ENCODE results near the gene HNRNPK. TPM values are rescaled to one million over a fixed set of nuclear protein-coding genes. Genes with fewer than 3 reads are reported as not detected.

Gene HNRNPK
- total RNA-seq, result 691 and 752 TPM in 2 replicates

- peak; percentile 83 for DNase-seq (ENCODE audit: low read depth)
Measured at GRCh38 chr9:83979812-83980394, at the start of gene HNRNPK. Gene HNRNPK (minus strand): TSS chr9:83980215. CDS start chr9:83978252, 1,963 bp downstream.

DNA sequence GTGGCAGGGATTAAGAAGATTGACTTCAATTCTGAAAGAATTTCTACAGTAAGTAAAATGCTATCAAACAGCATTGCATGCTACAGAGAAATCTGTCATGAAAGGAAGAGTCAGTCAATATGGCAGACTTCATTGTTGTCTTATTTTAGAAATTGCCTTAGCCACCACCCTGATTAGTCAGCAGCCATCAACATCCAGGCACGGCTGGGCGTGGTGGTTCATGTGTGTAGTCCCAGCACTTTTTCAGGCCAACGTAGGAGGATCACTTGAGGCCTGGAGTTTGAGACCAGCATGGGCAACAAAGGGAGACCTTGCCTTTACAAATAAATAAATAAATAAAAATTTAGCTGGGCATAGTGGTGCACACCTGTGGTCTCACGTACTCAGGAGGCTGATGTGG, 47.2 kb upstream of the HNRNPK start:
- DNase-seq (ENCODE audit: low read depth), result no peak

DNA sequence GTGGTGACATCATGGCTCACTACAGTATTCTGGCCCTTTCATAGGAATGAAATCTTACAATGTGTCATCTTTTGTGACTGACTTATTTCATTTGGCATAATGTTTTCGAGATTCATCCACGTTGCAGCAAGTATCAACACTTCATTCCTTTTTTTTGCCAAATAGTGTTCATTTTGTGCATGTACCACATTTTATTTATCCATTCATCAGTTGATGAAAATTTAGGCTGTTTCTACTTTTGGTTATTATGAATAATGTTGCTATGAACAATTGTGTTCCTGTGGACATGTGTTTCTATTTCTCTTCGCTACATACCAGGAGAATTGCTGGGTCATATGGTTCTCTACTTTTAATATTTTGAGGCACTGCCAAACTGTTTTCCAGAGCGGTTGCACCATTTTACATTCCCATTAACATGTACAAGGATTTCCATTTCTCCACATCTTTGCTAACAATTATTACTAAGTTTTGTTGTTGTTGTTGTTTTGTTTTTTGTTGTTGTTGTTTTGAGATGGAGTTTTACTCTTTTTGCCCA, 44.1 kb upstream of the HNRNPK start:
- DNase-seq (ENCODE audit: low read depth), result no peak

DNA sequence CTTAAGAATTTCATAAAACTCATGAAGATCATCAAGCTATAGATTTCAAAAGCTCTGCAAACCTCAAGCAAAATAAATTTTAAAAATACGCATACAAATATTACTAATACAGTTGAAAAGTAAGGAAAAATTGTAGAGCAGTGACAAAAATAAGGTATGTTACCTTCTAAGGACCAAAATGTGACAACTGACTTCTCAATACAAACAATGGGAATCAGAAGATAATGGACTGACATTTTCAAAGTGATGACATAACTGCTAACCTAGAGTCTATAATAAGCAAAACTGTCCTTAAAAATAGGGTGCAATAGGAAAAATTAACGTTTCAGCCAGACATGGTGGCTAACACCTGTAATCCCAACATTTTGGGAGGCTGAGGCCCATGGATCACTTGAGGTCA, 27.6 kb upstream of the HNRNPK start:
- no peak for DNase-seq (ENCODE audit: low read depth)

DNA sequence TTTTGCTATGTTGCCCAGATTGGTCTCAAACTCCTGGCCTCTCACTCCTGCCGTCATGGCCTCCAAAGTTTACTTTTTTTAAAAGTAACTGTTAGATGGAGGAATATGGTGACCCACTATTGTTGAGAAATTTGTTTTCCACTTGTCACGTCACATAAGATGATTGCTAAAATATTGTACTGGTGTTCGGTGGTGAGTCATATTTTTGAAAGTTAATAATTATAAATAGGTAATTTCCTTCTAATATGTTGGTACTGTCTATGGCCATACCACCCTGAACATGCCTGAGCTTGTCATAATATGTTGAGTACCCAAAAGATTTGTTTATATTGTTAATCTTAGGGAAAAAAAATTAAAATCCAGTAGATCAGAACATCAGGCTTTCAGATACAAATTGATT, 23.2 kb upstream of the HNRNPK start:
- no peak for DNase-seq (ENCODE audit: low read depth)

DNA sequence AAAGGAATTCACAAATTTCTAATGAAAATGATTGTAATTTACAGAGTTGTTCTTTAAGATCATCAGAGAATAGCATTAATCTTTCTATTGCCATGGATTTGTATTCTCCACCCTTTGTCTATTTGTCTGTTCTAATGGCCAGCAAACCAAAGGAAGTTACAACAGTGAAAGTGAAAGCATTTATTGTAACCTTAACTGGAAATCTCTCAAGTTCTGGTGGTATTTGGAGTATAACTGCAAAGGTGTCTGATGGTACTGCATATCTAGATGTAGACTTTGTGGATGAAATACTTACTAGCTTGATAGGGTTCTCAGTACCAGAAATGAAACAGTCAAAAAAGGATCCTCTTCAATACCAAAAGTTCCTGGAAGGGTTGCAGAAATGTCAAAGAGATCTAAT, 22.3 kb upstream of the HNRNPK start:
- peak; percentile 62 for DNase-seq (ENCODE audit: low read depth)

- DNase-seq (ENCODE audit: low read depth), result no peak
Measured at GRCh38 chr9:84001621-84002020, 21.6 kb upstream of the HNRNPK start.

GRCh38 chr9:84000186-84000585, 20.2 kb upstream of the HNRNPK start:
- DNase-seq (ENCODE audit: low read depth), result no peak

- DNase-seq (ENCODE audit: low read depth), result no peak
Measured at GRCh38 chr9:83999141-83999918, 19.3 kb upstream of the HNRNPK start.

DNA sequence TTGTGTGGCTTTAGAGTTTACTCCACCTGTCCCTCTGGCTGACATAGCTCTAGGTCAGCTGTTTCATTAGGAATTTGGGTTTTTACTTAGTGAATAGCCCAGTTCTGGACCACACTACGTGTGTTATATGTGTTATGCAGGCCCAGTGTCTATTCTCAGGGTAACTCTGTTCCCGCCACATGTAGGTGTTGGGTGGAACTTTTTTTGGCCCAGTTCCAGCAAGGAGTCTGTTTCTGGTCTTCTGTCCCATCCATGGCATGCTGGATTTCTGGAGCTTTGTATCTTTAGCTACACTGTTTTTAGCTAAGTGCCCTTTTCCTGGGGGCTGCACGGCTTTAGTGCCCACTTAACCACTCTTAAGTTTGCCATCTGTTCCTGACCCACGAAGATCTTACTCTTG, 16.1 kb upstream of the HNRNPK start:
- DNase-seq (ENCODE audit: low read depth), result no peak

- DNase-seq (ENCODE audit: low read depth), result no peak
Measured at GRCh38 chr9:83992901-83993300, 12.9 kb upstream of the HNRNPK start.

DNA sequence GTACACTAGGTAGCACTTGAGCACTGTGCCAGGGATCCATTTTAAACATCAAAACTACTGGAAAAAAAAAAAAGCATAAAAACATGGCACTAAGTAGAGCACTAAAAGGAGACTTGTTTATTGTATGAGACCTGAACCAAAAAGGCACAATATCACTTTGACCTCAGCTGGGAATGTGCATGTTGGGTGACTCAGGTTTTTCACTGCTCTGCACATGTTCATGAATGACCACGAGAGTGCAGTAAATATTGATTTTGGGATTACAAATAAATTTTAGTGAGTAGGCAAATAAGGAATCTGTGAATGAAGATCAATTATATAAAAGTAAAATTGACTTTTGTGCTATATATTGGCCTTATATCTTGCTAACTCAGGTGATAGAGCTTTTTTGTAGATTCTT, 12.4 kb upstream of the HNRNPK start:
- peak; percentile 61 for DNase-seq (ENCODE audit: low read depth)

GRCh38 chr9:83991355-83991754, 11.3 kb upstream of the HNRNPK start:
- no peak for DNase-seq (ENCODE audit: low read depth)

GRCh38 chr9:83988411-83988810, 8.4 kb upstream of the HNRNPK start:
- DNase-seq (ENCODE audit: low read depth), result no peak

DNA sequence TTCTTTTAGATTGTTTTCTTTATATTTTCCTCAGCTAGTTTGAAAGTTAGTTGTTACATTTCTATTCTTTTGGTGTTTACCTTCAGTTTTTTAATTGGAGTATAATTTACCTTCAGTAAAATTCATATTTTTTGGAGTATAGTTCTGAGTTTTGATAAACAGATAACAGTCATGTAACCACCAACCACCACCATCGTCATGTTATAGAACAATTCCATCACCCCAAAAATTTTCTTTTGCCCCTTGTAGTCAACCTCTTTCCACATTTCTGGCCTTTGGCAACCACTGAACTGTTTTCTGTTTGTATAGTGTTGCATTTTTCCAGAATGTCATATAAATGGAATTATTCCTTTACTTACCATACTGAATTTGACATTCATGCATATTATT, 7.4 kb upstream of the HNRNPK start:
- no peak for DNase-seq (ENCODE audit: low read depth)

- peak; percentile 59 for DNase-seq (ENCODE audit: low read depth)
Measured at GRCh38 chr9:83986765-83987401, 6.9 kb upstream of the HNRNPK start.

DNA sequence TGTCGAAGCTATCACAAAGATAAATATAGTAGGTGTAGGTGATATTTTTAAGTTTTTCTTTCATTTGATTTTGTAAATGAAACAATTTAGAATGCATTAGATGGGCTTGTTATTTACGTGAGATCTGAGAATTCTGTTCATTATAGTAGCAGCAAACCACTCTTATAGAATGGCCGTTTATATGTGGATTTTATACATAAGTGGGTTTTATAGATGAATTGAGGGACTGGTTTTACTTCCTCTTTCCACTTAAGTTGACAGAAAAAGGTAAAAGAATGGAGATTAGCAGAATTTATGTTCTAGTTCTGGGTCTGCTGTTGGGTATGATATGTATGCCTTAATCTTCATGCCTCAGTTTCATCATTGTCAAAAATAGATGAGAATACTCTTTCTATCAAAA, 6.2 kb upstream of the HNRNPK start:
- DNase-seq (ENCODE audit: low read depth), result no peak

DNA sequence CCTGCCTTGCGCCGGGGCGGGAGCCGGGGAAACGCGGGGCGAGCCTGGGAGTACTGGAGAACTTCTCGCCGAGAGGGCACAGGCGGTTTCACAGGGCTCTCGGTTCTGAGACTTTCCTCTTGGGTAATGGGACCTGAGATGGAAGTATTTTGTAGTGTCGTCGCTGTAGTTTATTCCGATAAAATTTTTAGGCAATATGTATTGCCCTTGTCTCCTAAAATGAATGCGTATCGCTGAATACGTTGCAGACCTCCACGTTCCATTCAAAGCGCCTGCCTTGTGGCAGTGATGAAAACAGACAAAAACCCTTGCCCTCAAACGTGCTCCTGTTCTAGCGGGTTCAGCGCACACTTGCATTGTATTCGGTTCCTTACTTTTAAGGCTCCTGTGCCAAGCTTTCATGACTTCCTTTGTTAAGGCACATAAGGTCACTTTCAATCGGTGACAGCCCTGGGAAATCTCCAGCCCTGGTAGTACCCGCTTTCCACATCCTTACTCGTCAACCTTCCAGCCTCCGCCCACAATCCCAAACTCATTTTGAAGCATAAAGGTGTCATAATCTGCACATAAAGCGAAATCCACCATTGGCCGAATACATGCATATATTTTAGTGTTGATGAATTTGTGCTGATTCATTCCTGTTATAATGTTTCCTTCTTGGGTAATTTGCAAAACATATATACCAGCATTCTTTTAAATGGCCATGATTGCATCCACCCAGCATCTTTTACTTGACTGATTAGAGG, 1.3 kb upstream of the HNRNPK start:
- no peak for DNase-seq (ENCODE audit: low read depth)

DNA sequence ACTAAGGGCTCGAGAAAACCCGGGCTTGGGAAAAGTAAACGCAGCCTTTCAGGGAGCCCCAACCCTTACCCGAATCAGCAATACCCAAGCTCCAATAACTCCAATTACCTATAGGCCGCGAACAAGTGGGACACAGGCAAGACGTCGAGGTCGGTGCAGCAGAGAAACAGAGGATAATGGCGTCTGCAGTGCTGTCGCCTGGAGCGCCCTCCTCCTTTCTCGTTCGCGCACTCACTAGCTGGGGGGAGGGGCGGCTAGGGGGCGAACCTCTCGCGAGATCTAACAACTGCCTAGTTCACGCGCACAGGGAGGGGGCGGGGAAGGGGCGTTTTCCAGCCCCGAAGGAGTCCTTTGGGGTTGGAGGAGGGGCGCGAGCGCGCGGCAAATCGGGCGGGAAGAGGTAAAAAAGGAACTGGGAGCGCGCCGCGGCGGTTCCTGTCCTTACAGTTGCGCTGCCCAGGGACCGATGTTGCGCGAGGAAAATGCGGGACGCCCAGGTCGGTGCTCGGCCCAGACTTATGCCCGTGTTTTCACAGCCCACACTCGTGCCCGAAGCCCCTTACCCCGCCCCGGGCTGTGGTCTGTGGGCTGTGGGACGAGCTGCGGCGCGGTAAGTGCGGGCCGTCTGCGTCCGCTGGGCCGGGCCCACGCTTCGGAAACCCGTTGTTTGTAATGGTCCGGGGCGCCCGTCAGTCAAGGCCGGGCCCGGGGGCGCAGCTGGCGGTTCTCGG, 545 bp upstream of the HNRNPK start, which contains the start of gene RMI1:
RMI1 (plus strand) TSS at position 411 of the 731 bp plus-strand sequence. CDS start 20,182 bp downstream, outside the sequence.
- peak; percentile 88 for DNase-seq (ENCODE audit: low read depth)

GRCh38 chr9:83978992-83979811, 813 bp downstream of the HNRNPK start:
- peak; percentile 46 for DNase-seq (ENCODE audit: low read depth)
